WTC11 (cell line): ENCODE measurements around the gene SLC35F1. TPM values are rescaled to one million over a fixed set of nuclear protein-coding genes. Genes with fewer than 3 reads are reported as not detected.

Experiments used
- ATAC-seq: fragments of 200-7000 bp; cut with Tn5 transposase; 2 replicates; pipeline ENCODE4 v1.10.0; 2021; ENCODE audit warnings: mild to moderate bottlenecking, moderate library complexity
- CTCF ChIA-PET: fragments of 300-600 bp; sonication (Branson Sonifier 250); formaldehyde crosslinking; loops from one replicate; lab custom pipeline; 2021; ENCODE audit warnings: antibody characterized with exemption; lab: Charles Lee
- POLR2A ChIA-PET: fragments of 350-600 bp; sonication (Branson Sonifier 250); formaldehyde crosslinking; loops from one replicate; lab custom pipeline; 2021; ENCODE audit warnings: antibody characterized with exemption; lab: Charles Lee
- DNase-seq: peaks from one replicate; pipeline ENCODE4 v3.0.0; 2021; ENCODE audit warnings: low spot score
- H3K27ac Mint-ChIP-seq: 2 replicates; pipeline ENCODE4 v1.8.0; 2021; ENCODE audit warnings: mixed read lengths
- H3K27me3 Mint-ChIP-seq: 2 replicates; pipeline ENCODE4 v1.8.0; 2021; ENCODE audit warnings: low read depth, mild to moderate bottlenecking, moderate library complexity, mixed read lengths
- H3K36me3 Mint-ChIP-seq: 2 replicates; pipeline ENCODE4 v1.8.0; 2021; ENCODE audit warnings: mixed read lengths
- H3K4me1 Mint-ChIP-seq: 2 replicates; pipeline ENCODE4 v1.8.0; 2022; ENCODE audit warnings: mixed read lengths
- H3K4me3 Mint-ChIP-seq: 2 replicates; pipeline ENCODE4 v1.8.0; 2021; ENCODE audit warnings: mild to moderate bottlenecking, moderate library complexity, mixed read lengths
- H3K9me3 Mint-ChIP-seq: 2 replicates; pipeline ENCODE4 v1.8.0; 2021; ENCODE audit warnings: mixed read lengths
- CBFB ChIP-seq: sonication (generic); formaldehyde crosslinking; IDR thresholded peaks from 2 replicates; pipeline ENCODE4 v1.8.1; 2022; ENCODE audit warnings: mild to moderate bottlenecking, low read depth, missing genetic modification reagents
- CREM ChIP-seq: sonication (generic); formaldehyde crosslinking; IDR thresholded peaks from 2 replicates; pipeline ENCODE4 v1.8.1; 2022; ENCODE audit warnings: mild to moderate bottlenecking, missing genetic modification reagents, moderate library complexity
- ELF4 ChIP-seq: sonication (generic); formaldehyde crosslinking; IDR thresholded peaks from 2 replicates; pipeline ENCODE4 v1.8.1; 2022; ENCODE audit warnings: low read depth, mild to moderate bottlenecking, moderate library complexity, missing genetic modification reagents
- FOXJ3 ChIP-seq: sonication (generic); formaldehyde crosslinking; IDR thresholded peaks from 2 replicates; pipeline ENCODE4 v1.9.0; 2021; ENCODE audit warnings: missing genetic modification reagents, mild to moderate bottlenecking, borderline replicate concordance
- GABPB1 ChIP-seq: sonication (generic); formaldehyde crosslinking; IDR thresholded peaks from 2 replicates; pipeline ENCODE4 v1.8.1; 2023; ENCODE audit warnings: mild to moderate bottlenecking, missing genetic modification reagents
- MXD4 ChIP-seq: fragments of 250-450 bp; sonication (Bioruptor Pico); IDR thresholded peaks from 2 replicates; pipeline ENCODE4 v1.8.0; 2021; ENCODE audit warnings: mild to moderate bottlenecking, moderate library complexity, borderline replicate concordance
- NR3C1 ChIP-seq: sonication (generic); formaldehyde crosslinking; conservative IDR thresholded peaks from 2 replicates; pipeline ENCODE4 v1.8.1; 2023; ENCODE audit warnings: low read depth, mild to moderate bottlenecking, missing genetic modification reagents
- SP1 ChIP-seq: sonication (generic); formaldehyde crosslinking; conservative IDR thresholded peaks from 2 replicates; pipeline ENCODE4 v1.8.1; 2022; ENCODE audit warnings: missing genetic modification reagents
- TCF7 ChIP-seq: sonication (generic); formaldehyde crosslinking; IDR thresholded peaks from 2 replicates; pipeline ENCODE4 v1.8.0; 2022; ENCODE audit warnings: mild to moderate bottlenecking, low read depth, missing genetic modification reagents, moderate library complexity
- TP53 ChIP-seq: sonication (generic); formaldehyde crosslinking; IDR thresholded peaks from 2 replicates; pipeline ENCODE4 v1.8.1; 2023; ENCODE audit warnings: mild to moderate bottlenecking, missing genetic modification reagents
- ZNF232 ChIP-seq: sonication (generic); formaldehyde crosslinking; IDR thresholded peaks from 2 replicates; pipeline ENCODE4 v1.8.0; 2022; ENCODE audit warnings: mild to moderate bottlenecking, missing genetic modification reagents
- ZNF317 ChIP-seq: sonication (generic); formaldehyde crosslinking; IDR thresholded peaks from 2 replicates; pipeline ENCODE4 v1.8.1; 2023; ENCODE audit warnings: low read depth, mild to moderate bottlenecking, moderate library complexity, missing genetic modification reagents, borderline replicate concordance
- ZNF416 ChIP-seq: fragments of 250-450 bp; sonication (Bioruptor Pico); IDR thresholded peaks from 2 replicates; pipeline ENCODE4 v1.9.0; 2021; ENCODE audit warnings: mild to moderate bottlenecking, inconsistent platforms
- ZNF423 ChIP-seq: fragments of 250-450 bp; sonication (Bioruptor Pico); IDR thresholded peaks from 2 replicates; pipeline ENCODE4 v2.1.2; 2022; ENCODE audit warnings: mild to moderate bottlenecking, moderate library complexity
- total RNA-seq: library from RNA; stranded (reverse); gene quantifications from 3 replicates; pipeline ENCODE4 v1.2.3, GENCODE V29; 2021
- TF ChIP-seq, protein P1 (sequence below): fragments of 250-450 bp; sonication (Bioruptor Pico); IDR thresholded peaks from 2 replicates; pipeline ENCODE4 v1.9.0; 2021; ENCODE audit warnings: mild to moderate bottlenecking, borderline replicate concordance
- TF ChIP-seq, protein P2 (sequence below): sonication (generic); formaldehyde crosslinking; IDR thresholded peaks from 2 replicates; pipeline ENCODE4 v1.8.0; 2022; ENCODE audit warnings: mild to moderate bottlenecking, missing genetic modification reagents
- TF ChIP-seq, protein P3 (sequence below): fragments of 250-450 bp; sonication (Bioruptor Pico); IDR thresholded peaks from 2 replicates; pipeline ENCODE4 v1.9.0; 2021; ENCODE audit warnings: moderate library complexity, mild to moderate bottlenecking, inconsistent platforms, borderline replicate concordance
- TF ChIP-seq, protein P4 (sequence below): sonication (generic); formaldehyde crosslinking; IDR thresholded peaks from 2 replicates; pipeline ENCODE4 v1.8.1; 2023; ENCODE audit warnings: mild to moderate bottlenecking, missing genetic modification reagents, borderline replicate concordance

The SLC35F1 gene
- total RNA-seq, 1 experiment from 2014 or later, result 11.0 TPM

DNA sequence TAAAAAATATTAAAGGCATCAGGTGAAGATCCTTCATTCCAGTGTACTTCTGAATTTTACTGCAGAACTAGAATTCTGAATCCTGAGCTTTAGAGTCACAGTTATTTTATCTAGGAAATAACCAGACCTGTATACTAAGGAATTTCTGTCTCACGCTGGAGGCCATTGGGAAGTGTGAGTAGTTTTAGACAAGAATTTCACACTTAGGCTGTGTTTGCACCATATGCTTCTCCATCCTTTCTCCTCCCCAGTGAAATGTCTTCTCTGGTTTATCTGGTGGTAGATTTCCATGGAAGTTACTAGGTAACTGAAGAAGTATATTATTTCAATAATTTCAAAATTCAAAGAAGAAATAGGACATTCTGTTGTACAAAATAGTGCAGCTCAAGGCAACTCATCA lies 83.1 kb downstream of the SLC35F1 start (continued):
- TF ChIP-seq ZNF423 (no peak), GABPB1 (CRISPR knock-in tag) (no peak), SP1 (CRISPR knock-in tag) (no peak), FOXJ3 (CRISPR knock-in tag) (no peak), MXD4 (CRISPR knock-in tag) (no peak), CREM (CRISPR knock-in tag) (no peak)

DNA sequence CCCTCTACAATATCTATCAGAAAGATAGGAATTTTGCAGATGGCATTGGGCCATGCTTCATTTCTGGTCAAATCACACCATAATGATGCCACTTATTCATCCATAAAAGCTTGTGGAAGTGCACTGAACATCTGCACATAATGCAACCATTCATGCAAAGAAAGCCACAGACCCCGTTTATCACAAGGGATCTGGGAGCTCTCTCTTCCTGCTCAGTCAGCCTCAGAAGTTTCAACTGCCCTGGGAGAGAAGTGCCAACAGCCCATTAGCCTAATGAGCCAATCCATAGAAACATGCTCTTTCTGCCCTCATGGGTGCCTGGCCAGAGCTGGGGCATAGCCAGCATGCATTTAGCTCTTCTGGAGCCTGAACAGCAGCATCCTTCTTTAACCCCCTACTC lies 85.8 kb downstream of the SLC35F1 start:
- TF ChIP-seq ELF4 (CRISPR knock-in tag), result no peak
- TF ChIP-seq TCF7 (CRISPR knock-in tag), result no peak
- no peak for TF ChIP-seq ZNF317 (CRISPR knock-in tag)
- no peak for TF ChIP-seq ZNF232 (CRISPR knock-in tag)
- TF ChIP-seq, protein P1, sequence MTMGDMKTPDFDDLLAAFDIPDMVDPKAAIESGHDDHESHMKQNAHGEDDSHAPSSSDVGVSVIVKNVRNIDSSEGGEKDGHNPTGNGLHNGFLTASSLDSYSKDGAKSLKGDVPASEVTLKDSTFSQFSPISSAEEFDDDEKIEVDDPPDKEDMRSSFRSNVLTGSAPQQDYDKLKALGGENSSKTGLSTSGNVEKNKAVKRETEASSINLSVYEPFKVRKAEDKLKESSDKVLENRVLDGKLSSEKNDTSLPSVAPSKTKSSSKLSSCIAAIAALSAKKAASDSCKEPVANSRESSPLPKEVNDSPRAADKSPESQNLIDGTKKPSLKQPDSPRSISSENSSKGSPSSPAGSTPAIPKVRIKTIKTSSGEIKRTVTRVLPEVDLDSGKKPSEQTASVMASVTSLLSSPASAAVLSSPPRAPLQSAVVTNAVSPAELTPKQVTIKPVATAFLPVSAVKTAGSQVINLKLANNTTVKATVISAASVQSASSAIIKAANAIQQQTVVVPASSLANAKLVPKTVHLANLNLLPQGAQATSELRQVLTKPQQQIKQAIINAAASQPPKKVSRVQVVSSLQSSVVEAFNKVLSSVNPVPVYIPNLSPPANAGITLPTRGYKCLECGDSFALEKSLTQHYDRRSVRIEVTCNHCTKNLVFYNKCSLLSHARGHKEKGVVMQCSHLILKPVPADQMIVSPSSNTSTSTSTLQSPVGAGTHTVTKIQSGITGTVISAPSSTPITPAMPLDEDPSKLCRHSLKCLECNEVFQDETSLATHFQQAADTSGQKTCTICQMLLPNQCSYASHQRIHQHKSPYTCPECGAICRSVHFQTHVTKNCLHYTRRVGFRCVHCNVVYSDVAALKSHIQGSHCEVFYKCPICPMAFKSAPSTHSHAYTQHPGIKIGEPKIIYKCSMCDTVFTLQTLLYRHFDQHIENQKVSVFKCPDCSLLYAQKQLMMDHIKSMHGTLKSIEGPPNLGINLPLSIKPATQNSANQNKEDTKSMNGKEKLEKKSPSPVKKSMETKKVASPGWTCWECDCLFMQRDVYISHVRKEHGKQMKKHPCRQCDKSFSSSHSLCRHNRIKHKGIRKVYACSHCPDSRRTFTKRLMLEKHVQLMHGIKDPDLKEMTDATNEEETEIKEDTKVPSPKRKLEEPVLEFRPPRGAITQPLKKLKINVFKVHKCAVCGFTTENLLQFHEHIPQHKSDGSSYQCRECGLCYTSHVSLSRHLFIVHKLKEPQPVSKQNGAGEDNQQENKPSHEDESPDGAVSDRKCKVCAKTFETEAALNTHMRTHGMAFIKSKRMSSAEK (CRISPR knock-in tag), result no peak
- TF ChIP-seq, protein P2, sequence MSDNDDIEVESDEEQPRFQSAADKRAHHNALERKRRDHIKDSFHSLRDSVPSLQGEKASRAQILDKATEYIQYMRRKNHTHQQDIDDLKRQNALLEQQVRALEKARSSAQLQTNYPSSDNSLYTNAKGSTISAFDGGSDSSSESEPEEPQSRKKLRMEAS (CRISPR knock-in tag), result no peak
- TF ChIP-seq NR3C1 (CRISPR knock-in tag), result no peak
- TF ChIP-seq, protein P3, sequence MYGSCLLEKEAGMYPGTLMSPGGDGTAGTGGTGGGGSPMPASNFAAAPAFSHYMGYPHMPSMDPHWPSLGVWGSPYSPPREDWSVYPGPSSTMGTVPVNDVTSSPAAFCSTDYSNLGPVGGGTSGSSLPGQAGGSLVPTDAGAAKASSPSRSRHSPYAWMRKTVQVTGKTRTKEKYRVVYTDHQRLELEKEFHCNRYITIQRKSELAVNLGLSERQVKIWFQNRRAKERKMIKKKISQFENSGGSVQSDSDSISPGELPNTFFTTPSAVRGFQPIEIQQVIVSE (CRISPR knock-in tag), result no peak
- TF ChIP-seq, all 79 proteins: peak for 0
- ATAC-seq (no peak), DNase-seq (no peak)
- Mint-ChIP-seq H3K9me3 (peaks cover 6% of the 10 kb centered on the region), H3K36me3 (peaks cover 11% of the 10 kb centered on the region), H3K27me3 (no peaks in the 10 kb centered on the region), H3K4me1 (peaks cover 12% of the 10 kb centered on the region), H3K4me3 (no peak overlapping the region), H3K27ac (no peak overlapping the region)
- ChIA-PET POLR2A (no interaction called here), CTCF (no interaction called here)

DNA sequence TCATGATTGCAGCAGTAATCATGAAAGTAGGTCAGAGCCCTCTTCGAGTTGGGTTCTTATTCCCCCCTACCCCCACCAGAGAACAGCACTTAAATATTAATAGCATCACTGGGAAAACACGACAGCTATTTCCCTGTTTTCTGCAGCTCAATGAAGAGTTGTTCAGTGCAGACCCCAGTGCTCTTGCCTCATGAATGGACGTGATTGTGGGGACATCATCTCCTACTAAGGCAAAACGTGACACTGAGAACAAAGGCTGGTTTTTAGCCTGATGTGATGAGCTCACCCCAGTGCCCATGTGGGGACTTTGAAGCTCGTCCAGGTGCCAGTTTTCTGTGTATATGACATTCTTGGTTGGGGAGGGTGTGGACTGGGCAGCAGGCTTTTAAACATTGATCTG lies 105.9 kb downstream of the SLC35F1 start:
- ChIA-PET POLR2A (no interaction called here), CTCF (interaction anchor here (1.8 kb wide), 1 partner anchor 67 kb away, joined by 6 read pairs; no protein-coding TSS in a partner anchor)
- TF ChIP-seq ZNF232 (CRISPR knock-in tag), result no peak
- Mint-ChIP-seq H3K27ac (no peak overlapping the region), H3K4me3 (no peak overlapping the region), H3K36me3 (peaks cover 6% of the 10 kb centered on the region), H3K4me1 (no peaks in the 10 kb centered on the region; the same call in 1 of the 2 replicates), H3K9me3 (peaks cover 12% of the 10 kb centered on the region), H3K27me3 (no peaks in the 10 kb centered on the region)
- DNase-seq, result no peak
- no peak for ATAC-seq

DNA sequence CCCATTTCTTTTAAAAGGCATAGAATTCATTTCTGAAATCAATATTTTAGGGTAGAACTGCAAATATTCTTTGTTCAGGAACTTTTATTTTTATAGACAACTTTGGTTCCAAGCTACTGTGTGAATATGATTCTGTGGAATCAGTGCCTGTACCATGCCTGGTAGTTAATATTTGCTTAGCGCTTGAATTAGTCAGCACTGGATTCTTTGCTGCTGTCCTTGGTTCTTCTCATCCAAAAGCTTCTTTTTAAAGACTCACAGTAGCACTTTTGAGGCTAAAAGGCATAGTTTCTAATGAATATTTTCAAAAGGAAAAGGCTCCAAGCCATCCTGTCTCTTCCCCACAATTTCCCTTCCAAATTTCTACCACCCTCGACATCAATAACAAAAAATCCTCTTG lies 109.5 kb downstream of the SLC35F1 start:
- ChIA-PET POLR2A (no interaction called here), CTCF (no interaction called here)
- no peak overlapping the region for H3K4me3 Mint-ChIP-seq
- DNase-seq (no peak), ATAC-seq (no peak)
- H3K27ac Mint-ChIP-seq, result no peak overlapping the region
- peaks cover 2% of the 10 kb centered on the region for H3K9me3 Mint-ChIP-seq
- no peaks in the 10 kb centered on the region for H3K27me3 Mint-ChIP-seq
- no peaks in the 10 kb centered on the region for H3K36me3 Mint-ChIP-seq
- no peaks in the 10 kb centered on the region; the same call in 1 of the 2 replicates for H3K4me1 Mint-ChIP-seq
- no peak for TF ChIP-seq CBFB (CRISPR knock-in tag)
- TF ChIP-seq ZNF232 (CRISPR knock-in tag), result no peak
- no peak for TF ChIP-seq TP53 (CRISPR knock-in tag)
- TF ChIP-seq, protein P4, sequence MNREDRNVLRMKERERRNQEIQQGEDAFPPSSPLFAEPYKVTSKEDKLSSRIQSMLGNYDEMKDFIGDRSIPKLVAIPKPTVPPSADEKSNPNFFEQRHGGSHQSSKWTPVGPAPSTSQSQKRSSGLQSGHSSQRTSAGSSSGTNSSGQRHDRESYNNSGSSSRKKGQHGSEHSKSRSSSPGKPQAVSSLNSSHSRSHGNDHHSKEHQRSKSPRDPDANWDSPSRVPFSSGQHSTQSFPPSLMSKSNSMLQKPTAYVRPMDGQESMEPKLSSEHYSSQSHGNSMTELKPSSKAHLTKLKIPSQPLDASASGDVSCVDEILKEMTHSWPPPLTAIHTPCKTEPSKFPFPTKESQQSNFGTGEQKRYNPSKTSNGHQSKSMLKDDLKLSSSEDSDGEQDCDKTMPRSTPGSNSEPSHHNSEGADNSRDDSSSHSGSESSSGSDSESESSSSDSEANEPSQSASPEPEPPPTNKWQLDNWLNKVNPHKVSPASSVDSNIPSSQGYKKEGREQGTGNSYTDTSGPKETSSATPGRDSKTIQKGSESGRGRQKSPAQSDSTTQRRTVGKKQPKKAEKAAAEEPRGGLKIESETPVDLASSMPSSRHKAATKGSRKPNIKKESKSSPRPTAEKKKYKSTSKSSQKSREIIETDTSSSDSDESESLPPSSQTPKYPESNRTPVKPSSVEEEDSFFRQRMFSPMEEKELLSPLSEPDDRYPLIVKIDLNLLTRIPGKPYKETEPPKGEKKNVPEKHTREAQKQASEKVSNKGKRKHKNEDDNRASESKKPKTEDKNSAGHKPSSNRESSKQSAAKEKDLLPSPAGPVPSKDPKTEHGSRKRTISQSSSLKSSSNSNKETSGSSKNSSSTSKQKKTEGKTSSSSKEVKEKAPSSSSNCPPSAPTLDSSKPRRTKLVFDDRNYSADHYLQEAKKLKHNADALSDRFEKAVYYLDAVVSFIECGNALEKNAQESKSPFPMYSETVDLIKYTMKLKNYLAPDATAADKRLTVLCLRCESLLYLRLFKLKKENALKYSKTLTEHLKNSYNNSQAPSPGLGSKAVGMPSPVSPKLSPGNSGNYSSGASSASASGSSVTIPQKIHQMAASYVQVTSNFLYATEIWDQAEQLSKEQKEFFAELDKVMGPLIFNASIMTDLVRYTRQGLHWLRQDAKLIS (CRISPR knock-in tag), result no peak
- TF ChIP-seq ZNF416 (CRISPR knock-in tag), result no peak
